HG02623 (cell line): ENCODE measurements around the gene RBBP9.
"Not testable (repeated sequence)": the region's sequence is repeated elsewhere in the genome, so short reads cannot be mapped to it uniquely, and the experiment has no call there.

Experiments used
- ATAC-seq: cut with Tn5 transposase; IDR thresholded peaks from one replicate; pipeline ENCODE4 v1.9.1; 2021; ENCODE audit warnings: moderate library complexity; ENCODE audit not compliant: unreplicated experiment

The RBBP9 gene

DNA sequence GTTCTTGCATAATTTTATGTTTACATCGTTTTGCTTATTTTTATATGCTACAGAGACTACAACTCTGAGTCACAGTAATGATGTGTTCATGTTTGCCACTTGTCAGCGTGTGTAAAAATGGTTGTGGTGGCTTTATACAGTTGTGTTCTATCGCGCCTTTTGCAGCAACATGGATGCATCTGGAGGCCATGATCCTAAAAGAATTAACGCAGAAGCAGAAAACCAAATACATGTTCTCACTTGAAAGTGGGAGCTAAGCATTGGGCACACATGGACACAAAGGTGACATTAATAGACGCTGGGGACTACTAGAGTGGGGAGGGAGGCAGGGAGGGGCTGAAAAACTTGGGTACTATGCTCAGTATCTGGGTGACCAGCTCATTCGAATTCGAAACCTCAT lies 9.7 kb upstream of the RBBP9 start:
- no peak for ATAC-seq

DNA sequence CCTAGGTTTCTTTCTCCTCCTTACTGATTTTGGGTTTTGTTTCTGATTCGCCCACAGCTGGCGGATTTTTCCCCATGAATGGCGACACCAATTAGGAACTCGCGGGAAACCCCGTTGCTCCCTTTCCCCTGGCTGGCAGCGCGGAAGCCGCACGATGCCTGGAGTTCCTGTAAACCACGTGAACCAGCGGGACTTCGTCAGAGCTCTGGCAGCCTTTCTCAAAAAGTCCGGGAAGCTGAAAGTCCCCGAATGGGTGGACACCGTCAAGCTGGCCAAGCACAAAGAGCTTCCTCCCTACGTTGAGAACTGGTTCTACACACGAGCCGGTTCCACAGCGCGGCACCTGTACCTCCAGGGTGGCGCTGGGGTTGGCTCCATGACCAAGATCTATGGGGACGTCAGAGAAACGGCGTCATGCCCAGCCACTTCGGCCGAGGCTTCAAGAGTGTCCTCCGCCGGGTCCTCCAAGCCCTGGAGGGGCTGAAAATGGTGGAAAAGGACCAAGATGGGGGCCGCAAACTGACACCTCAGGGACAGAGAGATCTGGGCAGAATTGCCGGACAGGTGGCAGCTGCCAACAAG lies 7.5 kb upstream of the RBBP9 start:
- ATAC-seq: no peak

DNA sequence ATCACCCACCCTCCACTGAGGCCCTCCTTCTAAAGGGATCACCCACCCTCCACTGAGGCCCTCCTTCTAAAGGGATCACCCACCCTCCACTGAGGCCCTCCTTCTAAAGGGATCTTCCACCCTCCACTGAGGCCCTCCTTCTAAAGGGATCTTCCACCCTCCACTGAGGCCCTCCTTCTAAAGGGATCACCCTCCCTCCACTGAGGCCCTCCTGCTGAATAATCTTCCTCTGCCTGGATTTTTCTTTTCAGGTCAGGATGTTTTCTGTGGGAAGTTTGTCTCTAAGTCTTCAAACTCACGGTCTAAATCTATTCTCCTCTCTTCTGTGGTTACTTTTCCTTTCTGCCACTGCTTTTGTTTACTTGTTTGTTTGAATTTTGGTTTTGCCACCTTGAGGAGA lies 4.6 kb upstream of the RBBP9 start:
- ATAC-seq: not testable (repeated sequence)

DNA sequence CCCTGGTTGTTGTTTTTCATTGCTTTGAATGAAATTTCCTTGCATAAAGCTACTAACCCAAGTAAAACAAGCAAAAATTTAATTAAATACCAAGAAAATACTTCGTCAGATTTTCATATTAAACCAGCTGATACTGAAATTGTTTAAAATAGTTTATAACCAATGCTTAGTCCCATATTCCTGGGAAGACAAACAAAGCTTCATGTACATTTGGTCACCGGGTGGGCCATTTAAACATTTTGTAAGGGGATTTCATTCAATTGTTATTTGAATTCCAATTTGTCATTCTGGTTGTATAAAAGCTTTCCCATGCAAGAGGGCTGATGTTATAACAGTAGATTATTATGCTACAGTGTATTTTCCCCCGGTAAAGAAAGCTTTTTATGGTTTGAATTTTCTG lies 578 bp upstream of the RBBP9 start:
- ATAC-seq: no peak

DNA sequence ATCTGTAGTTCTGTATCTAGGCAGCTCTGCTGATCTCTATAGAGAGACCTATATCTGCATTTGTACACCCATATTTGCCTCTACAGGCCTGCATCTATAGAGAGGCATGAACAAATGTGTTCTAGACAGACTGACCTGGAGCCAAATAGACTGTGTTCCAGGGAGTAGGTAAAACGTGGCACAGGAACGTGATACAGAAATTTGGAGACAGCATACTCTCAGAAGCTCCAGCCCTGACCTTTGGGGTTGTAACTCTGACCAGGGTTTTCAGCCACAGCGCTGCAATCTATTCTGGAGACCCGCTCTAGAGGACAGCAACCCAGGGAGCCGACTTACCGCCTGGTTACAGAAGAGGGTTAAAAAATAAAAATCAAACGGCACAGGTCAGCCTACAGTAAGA lies 983 bp downstream of the RBBP9 start:
- ATAC-seq: no peak

DNA sequence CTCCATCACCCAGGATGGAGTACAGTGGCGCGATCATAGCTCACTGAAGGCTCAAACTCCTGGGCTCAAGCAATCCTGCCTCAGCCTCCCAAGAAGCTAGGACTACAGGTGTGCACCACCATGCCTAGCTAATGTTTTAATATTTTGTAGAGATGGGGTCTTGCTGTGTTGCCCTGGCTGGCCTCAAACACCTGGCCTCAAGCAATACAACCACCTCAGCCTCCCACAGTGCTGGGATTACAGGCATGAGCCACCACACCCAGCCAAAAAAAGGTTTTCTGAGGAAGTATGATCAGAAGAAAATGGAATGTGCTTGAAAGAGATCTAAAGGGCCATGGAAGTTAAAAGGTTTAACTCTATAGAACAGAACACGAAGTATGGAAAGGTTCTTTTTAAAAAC lies 8.7 kb downstream of the RBBP9 start:
- ATAC-seq: no peak

DNA sequence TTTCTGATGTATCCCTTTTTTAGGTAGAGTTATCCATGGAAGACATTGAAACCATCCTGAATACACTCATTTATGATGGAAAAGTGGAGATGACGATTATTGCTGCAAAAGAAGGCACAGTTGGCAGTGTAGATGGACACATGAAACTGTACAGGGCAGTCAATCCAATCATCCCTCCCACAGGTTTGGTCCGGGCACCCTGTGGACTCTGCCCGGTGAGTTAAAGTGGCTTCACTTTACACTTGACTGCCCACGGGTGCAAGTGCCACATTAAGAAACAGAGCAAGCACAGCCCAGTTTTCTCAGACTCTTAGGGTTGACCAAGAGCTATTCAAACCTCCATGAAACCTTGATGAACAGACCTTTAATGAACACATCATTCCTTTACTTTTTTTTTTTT lies 15.4 kb downstream of the RBBP9 start:
- ATAC-seq: no peak

DNA sequence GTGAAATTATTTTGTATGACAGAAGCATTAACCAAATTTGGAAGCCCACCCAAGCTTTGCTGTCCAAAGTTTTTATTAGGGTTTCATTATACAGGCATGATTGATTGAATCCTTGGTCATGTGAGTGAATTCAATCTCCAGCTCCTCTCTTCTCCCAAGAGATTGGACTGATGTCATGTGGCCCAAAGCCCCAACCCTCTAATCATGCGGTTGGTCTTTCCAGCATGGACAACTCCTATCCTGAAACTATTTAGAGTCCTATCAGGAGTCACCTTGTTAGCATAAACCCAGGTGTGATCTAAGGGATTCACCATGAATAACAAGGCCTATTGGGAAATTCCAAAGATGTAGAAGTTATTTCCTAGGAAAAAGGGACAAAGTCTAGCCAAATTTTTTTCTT lies 19.2 kb downstream of the RBBP9 start:
- ATAC-seq: no peak

DNA sequence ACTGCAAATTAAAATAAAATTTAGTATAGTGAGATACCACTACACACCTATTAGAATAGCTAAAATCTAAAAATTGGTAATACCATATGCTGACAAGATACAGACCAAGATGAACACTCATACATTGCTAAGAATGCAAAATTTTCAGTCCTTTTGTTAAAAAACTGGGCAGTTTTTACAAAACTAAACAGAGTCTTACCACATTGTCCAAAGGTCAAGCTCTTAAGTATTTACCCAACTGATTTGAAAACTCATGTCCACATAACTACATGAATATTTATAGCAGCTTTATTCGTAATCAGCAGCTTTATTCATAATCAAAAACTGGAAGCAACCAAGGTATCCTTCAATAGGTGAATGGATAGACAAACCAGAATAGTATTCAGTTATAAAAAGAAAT lies 19.8 kb downstream of the RBBP9 start:
- no peak for ATAC-seq

DNA sequence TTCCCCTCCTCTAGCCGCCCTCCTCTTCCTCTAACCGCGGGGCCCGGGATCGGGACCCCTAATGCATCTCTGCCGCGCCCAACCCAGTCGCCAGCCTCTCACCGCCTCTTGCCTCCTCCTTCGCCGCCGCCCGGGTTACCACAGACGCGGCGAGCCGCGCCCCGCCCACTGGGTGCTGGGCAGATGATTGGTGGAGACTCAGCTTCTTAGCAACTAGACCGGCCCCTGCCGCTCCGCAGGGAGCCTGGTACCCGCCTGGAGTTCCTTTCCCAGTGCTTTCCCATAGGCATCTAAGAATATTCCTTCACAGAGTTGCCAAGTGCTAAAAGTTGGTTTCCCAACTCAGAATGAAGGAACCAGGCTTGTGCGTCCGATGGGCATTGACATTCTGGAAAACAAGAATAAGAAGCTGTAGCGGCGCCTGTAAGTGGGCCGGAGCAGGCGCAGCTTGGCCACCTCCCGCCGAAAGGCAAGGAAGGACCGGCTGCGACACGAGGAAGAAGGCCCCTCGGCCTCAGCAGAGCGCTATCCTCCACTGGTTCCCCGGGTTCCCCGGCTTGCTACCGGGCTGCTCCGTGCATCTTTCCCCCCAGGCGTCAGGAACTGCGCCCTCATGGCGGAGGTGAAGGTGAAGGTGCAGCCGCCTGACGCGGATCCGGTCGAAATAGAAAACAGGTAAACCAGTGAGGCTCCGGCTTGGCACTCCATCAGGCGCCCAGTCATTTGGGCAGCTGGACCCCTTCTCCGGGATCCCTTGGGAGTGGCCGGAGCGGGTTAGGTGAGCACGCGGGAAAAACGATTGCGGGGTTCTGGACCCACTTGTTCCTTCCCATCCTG lies 29.9 kb downstream of the RBBP9 start, which contains the start of the genes DZANK1 and POLR3F:
TSS of gene DZANK1 (minus strand) at position 137 of the 837 bp plus-strand sequence. CDS start 1,672 bp downstream, outside the sequence.
TSS of gene POLR3F (plus strand) at position 497 of the 837 bp plus-strand sequence. CDS start at position 614, 117 bp downstream.
- peak; percentile 97 for ATAC-seq

DNA sequence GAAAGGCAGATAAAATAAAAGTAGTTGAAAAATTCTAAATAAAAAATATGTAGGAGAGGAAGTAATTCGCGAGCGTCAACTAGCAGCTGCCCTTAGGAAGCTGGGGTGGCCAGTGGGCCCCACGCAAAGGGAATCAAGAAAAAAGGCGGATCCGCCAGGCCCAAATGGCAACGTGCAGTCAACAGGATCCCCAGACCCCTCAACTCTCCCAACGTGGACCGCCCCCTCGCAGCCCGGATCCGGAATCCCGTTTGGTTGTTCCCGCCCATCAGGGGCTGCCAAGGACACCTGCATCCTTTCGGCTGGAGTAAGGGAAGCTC lies 30.5 kb downstream of the RBBP9 start:
- peak; percentile 14 for ATAC-seq

DNA sequence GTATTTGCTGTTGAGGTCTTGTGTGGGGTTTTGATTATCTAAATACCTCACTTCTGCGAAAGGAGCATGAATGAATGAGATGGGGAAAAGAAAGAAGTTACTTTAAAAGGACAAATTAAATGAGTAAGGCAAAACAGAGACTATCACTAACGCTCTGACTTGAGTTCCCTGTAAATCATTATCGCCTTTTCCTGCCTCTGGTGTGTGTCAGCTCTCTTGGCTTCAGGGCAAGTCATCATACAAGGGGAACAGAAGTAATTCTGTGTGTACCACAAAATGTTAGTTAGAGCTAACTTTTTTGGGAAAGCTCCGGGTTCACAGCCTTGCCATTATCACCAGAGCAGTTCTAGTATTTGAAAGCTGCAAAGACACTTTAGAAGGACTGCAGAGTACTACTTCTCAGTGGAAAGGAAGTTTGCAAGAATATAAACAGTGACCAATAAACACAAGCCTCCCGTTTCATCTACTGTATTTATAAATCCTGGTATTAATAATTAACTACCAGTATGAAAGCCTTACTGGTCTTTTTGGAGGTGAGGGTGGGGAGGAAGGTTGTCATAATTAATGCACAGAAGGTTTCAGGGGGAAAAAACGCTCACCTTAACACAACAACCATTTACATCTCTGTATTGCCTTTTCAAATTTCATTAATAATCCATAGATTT lies 31.4 kb downstream of the RBBP9 start:
- ATAC-seq: no peak

DNA sequence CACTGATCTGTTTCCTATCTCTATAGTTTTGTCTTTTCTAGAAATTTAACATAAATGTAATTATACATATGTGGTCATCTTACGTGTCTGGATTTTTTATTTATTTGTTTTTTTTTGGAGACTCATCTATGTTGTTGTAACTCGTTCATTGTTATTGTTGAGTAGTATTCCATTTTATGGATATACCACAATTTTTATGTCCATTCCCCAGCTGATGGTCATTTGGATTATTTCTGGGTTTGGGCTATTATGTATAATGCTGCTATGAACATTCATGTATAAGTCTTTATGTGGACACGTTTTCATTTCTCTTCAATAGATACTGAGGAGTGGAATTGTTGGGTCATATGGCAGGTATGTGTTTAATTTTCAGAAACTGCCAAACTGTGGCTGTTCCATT lies 40.4 kb downstream of the RBBP9 start:
- ATAC-seq: no peak

DNA sequence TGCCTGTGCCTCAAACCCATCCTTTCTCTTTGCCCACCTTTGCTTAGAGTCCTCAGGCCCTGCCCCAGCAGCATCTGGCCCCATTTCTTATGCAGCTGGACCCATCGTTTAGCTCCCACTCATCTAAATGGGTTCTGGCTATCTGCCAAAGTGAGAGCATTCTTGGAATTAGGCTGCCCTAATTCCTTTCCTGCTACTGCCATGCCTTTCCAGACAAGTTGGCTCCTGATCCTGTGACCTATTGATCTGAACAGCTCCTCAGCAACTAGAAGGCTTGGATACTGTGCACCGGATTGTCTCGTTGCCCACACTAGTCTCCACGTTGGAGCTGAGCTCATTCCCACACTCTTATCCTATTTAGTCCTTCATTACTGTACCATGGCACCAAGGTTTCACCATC lies 53.1 kb downstream of the RBBP9 start:
- ATAC-seq: no peak

DNA sequence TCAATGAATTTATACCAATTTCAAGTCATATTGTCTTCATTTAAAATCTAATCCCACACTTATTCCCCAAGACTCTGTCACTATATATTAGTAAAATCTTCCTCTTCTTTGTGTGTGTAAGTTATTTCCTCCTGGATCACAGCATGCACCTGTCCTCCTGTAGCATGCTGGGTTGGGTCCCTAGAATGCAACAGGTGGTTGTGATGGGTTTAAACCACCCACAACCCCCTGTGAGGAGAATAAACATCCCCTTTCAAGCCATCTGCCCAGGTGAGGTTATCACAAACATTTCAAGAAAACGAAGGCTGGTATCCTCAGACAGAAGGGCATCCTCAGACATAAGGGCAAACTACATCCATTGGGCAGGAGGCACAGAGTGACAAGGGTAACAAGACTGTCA lies 56.6 kb downstream of the RBBP9 start:
- no peak for ATAC-seq

DNA sequence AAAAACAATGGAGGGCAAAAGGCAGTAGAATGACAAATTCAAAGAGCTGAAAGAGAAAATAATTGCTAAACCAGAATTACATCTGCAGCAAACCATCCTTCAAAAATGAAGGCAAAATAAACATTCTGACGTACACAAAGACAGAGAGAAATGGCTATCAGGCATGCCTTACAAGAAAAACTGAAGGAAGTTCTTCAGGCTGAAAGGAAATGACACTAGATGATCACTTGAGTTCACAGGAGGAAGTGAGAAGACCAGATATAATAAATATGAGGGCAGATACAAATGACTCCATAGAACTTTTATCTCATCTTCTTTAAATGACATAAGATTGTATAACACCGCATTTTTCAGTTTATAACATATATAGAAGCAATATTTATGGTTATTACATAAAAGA lies 60.2 kb downstream of the RBBP9 start:
- ATAC-seq: no peak
